ENCODE data around the gene GNG11.
"Not testable (repeated sequence)": the region's sequence is repeated elsewhere in the genome, so short reads cannot be mapped to it uniquely, and the experiment has no call there.

The GNG11 gene

GRCh38 chr7:93894426-93894825 is 27.1 kb upstream of the GNG11 start:
- no peaks in the 10 kb centered on the region for H3K9me3 ChIP-seq (replicated peaks; ENCODE audit: low read length)
- H3K36me3 ChIP-seq (ENCODE audit: insufficient read depth, low read length): no peaks in the 10 kb centered on the region
- no peak overlapping the region for H3K4me3 ChIP-seq (ENCODE audit: low read length)
- H3K9ac ChIP-seq (ENCODE audit: low read depth, low read length): no peak overlapping the region
- H3K4me2 ChIP-seq (ENCODE audit: low read length): no peak overlapping the region
- peaks cover 11% of the 10 kb centered on the region for H3K4me1 ChIP-seq (ENCODE audit: control insufficient read depth, insufficient read depth, low read length)
- no peaks in the 10 kb centered on the region for H3K27me3 ChIP-seq (ENCODE audit: control insufficient read depth, insufficient read depth, low read length)

- Histone ChIP-seq H3K4me3 (ENCODE audit: low read length) (no peak overlapping the region), H3K4me1 (ENCODE audit: control insufficient read depth, insufficient read depth, low read length) (peaks cover 6% of the 10 kb centered on the region), H3K4me2 (ENCODE audit: low read length) (no peak overlapping the region), H3K9ac (ENCODE audit: low read depth, low read length) (no peak overlapping the region), H3K9me3 (replicated peaks; ENCODE audit: low read length) (no peaks in the 10 kb centered on the region), H3K27me3 (ENCODE audit: control insufficient read depth, insufficient read depth, low read length) (no peaks in the 10 kb centered on the region), H3K36me3 (ENCODE audit: insufficient read depth, low read length) (no peaks in the 10 kb centered on the region)
Observed at GRCh38 chr7:93894966-93895640, 26.4 kb upstream of the GNG11 start.

- Histone ChIP-seq H3K4me2 (ENCODE audit: low read length) (no peak overlapping the region), H3K9me3 (replicated peaks; ENCODE audit: low read length) (no peaks in the 10 kb centered on the region), H3K9ac (ENCODE audit: low read depth, low read length) (no peak overlapping the region), H3K4me1 (ENCODE audit: control insufficient read depth, insufficient read depth, low read length) (peaks cover 6% of the 10 kb centered on the region), H3K4me3 (ENCODE audit: low read length) (no peak overlapping the region), H3K36me3 (ENCODE audit: insufficient read depth, low read length) (no peaks in the 10 kb centered on the region), H3K27me3 (ENCODE audit: control insufficient read depth, insufficient read depth, low read length) (no peaks in the 10 kb centered on the region)
Observed at GRCh38 chr7:93895859-93896600, 25.5 kb upstream of the GNG11 start.

GRCh38 chr7:93897680-93898079 is 23.9 kb upstream of the GNG11 start:
- no peak overlapping the region for H3K4me2 ChIP-seq (ENCODE audit: low read length)
- H3K9me3 ChIP-seq (replicated peaks; ENCODE audit: low read length): no peaks in the 10 kb centered on the region
- no peaks in the 10 kb centered on the region for H3K36me3 ChIP-seq (ENCODE audit: insufficient read depth, low read length)
- H3K4me3 ChIP-seq (ENCODE audit: low read length): no peak overlapping the region
- no peak overlapping the region for H3K9ac ChIP-seq (ENCODE audit: low read depth, low read length)
- peaks cover 6% of the 10 kb centered on the region for H3K4me1 ChIP-seq (ENCODE audit: control insufficient read depth, insufficient read depth, low read length)
- H3K27me3 ChIP-seq (ENCODE audit: control insufficient read depth, insufficient read depth, low read length): no peaks in the 10 kb centered on the region

GRCh38 chr7:93902777-93903423 is 18.6 kb upstream of the GNG11 start:
- H3K27me3 ChIP-seq (ENCODE audit: control insufficient read depth, insufficient read depth, low read length): no peaks in the 10 kb centered on the region

GRCh38 chr7:93906267-93906666 is 15.3 kb upstream of the GNG11 start, which contains the start of gene GNGT1:
TSS of gene GNGT1 (plus strand) at chr7:93906567. CDS start at chr7:93906747, 180 bp downstream.
- H3K4me3 ChIP-seq (ENCODE audit: low read length): no peak within 1 kb of the TSS
- no peaks in the 10 kb centered on the region for H3K9me3 ChIP-seq (replicated peaks; ENCODE audit: low read length)
- no peak within 1 kb of the TSS for H3K9ac ChIP-seq (ENCODE audit: low read depth, low read length)
- H3K36me3 ChIP-seq (ENCODE audit: insufficient read depth, low read length): no peaks in the 10 kb centered on the region
- peaks cover 3% of the 10 kb centered on the region for H3K4me1 ChIP-seq (ENCODE audit: control insufficient read depth, insufficient read depth, low read length)
- H3K4me2 ChIP-seq (ENCODE audit: low read length): no peak within 1 kb of the TSS
- no peaks in the 10 kb centered on the region for H3K27me3 ChIP-seq (ENCODE audit: control insufficient read depth, insufficient read depth, low read length)

More at GRCh38 chr7:93902777-93903423, 18.6 kb upstream of the GNG11 start:
- no peak overlapping the region for H3K9ac ChIP-seq (ENCODE audit: low read depth, low read length)
- H3K4me3 ChIP-seq (ENCODE audit: low read length): no peak overlapping the region
- H3K36me3 ChIP-seq (ENCODE audit: insufficient read depth, low read length): no peaks in the 10 kb centered on the region
- no peak overlapping the region for H3K4me2 ChIP-seq (ENCODE audit: low read length)
- H3K4me1 ChIP-seq (ENCODE audit: control insufficient read depth, insufficient read depth, low read length): no peaks in the 10 kb centered on the region
- no peaks in the 10 kb centered on the region for H3K9me3 ChIP-seq (replicated peaks; ENCODE audit: low read length)

- Histone ChIP-seq H3K36me3 (ENCODE audit: insufficient read depth, low read length) (no peaks in the 10 kb centered on the region), H3K4me1 (ENCODE audit: control insufficient read depth, insufficient read depth, low read length) (peaks cover 11% of the 10 kb centered on the region), H3K4me2 (ENCODE audit: low read length) (no peak overlapping the region), H3K9ac (ENCODE audit: low read depth, low read length) (no peak overlapping the region), H3K4me3 (ENCODE audit: low read length) (no peak overlapping the region), H3K9me3 (replicated peaks; ENCODE audit: low read length) (no peaks in the 10 kb centered on the region), H3K27me3 (ENCODE audit: control insufficient read depth, insufficient read depth, low read length) (no peaks in the 10 kb centered on the region)
Observed at GRCh38 chr7:93910076-93910994, 11.2 kb upstream of the GNG11 start.

- not testable (repeated sequence) for H3K27me3 ChIP-seq (ENCODE audit: control insufficient read depth, insufficient read depth, low read length); H3K9me3 ChIP-seq (replicated peaks; ENCODE audit: low read length); H3K36me3 ChIP-seq (ENCODE audit: insufficient read depth, low read length); H3K4me2 ChIP-seq (ENCODE audit: low read length); H3K9ac ChIP-seq (ENCODE audit: low read depth, low read length); H3K4me3 ChIP-seq (ENCODE audit: low read length)
- peaks cover 11% of the 10 kb centered on the region for H3K4me1 ChIP-seq (ENCODE audit: control insufficient read depth, insufficient read depth, low read length)
Observed at GRCh38 chr7:93911242-93911641, 10.3 kb upstream of the GNG11 start.

GRCh38 chr7:93911661-93912060 is 9.9 kb upstream of the GNG11 start:
- not testable (repeated sequence) for H3K4me3 ChIP-seq (ENCODE audit: low read length); H3K9me3 ChIP-seq (replicated peaks; ENCODE audit: low read length); H3K4me2 ChIP-seq (ENCODE audit: low read length); H3K27me3 ChIP-seq (ENCODE audit: control insufficient read depth, insufficient read depth, low read length); H3K9ac ChIP-seq (ENCODE audit: low read depth, low read length); H3K36me3 ChIP-seq (ENCODE audit: insufficient read depth, low read length)
- H3K4me1 ChIP-seq (ENCODE audit: control insufficient read depth, insufficient read depth, low read length): peaks cover 11% of the 10 kb centered on the region

GRCh38 chr7:93913197-93913596 is 8.3 kb upstream of the GNG11 start:
- Histone ChIP-seq H3K9me3 (replicated peaks; ENCODE audit: low read length) (no peaks in the 10 kb centered on the region), H3K9ac (ENCODE audit: low read depth, low read length) (no peak overlapping the region), H3K4me2 (ENCODE audit: low read length) (no peak overlapping the region), H3K4me1 (ENCODE audit: control insufficient read depth, insufficient read depth, low read length) (peaks cover 11% of the 10 kb centered on the region), H3K36me3 (ENCODE audit: insufficient read depth, low read length) (no peaks in the 10 kb centered on the region), H3K27me3 (ENCODE audit: control insufficient read depth, insufficient read depth, low read length) (no peaks in the 10 kb centered on the region), H3K4me3 (ENCODE audit: low read length) (no peak overlapping the region)

- no peak overlapping the region for H3K4me3 ChIP-seq (ENCODE audit: low read length)
- peaks cover 11% of the 10 kb centered on the region for H3K4me1 ChIP-seq (ENCODE audit: control insufficient read depth, insufficient read depth, low read length)
- H3K4me2 ChIP-seq (ENCODE audit: low read length): peak overlapping the region; percentile 61
- H3K9me3 ChIP-seq (replicated peaks; ENCODE audit: low read length): no peaks in the 10 kb centered on the region
- H3K9ac ChIP-seq (ENCODE audit: low read depth, low read length): no peak overlapping the region
- H3K36me3 ChIP-seq (ENCODE audit: insufficient read depth, low read length): no peaks in the 10 kb centered on the region
- H3K27me3 ChIP-seq (ENCODE audit: control insufficient read depth, insufficient read depth, low read length): no peaks in the 10 kb centered on the region
Observed at GRCh38 chr7:93914581-93915066, 6.9 kb upstream of the GNG11 start.

Data from skeletal muscle satellite cell (primary cell).